ENCODE results near the gene PTTG1IP2. TPM values are rescaled to one million over a fixed set of nuclear protein-coding genes. Genes with fewer than 3 reads are reported as not detected.

PTTG1IP2 gene
- total and polyA plus RNA-seq, 2 experiments from 2014 or later = not detected

DNA sequence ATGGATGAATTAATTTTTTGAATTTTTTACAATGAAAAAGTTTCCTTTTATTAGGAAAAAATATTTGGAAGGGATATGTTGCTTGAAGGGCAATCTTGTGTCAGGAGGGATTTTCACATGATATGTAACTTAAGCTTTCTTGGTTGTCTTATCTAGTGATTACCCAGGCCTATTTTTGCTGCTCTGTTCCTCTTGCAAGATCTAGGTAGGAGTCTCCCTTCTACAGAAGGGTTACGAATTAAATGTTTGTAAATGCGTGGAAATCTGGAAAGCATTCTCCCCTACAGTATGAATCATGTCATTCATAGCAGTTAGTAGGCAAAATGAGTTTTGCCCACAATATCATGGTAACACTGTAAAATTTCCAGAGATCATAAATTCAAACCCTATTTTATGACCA lies 69.0 kb downstream of the PTTG1IP2 start:
- H3K27ac ChIP-seq (ENCODE audit: low read depth) = no peak overlapping the region
- H3K27me3 ChIP-seq (ENCODE audit: insufficient read depth) = no peaks in the 10 kb centered on the region
- TF ChIP-seq EZH2phosphoT487 (IDR thresholded peaks at IDR 0.05; ENCODE audit: unreplicated experiment) (no peak), EZH2 (IDR thresholded peaks at IDR 0.05; ENCODE audit: low read depth, unreplicated experiment) (no peak), JUNB (IDR thresholded peaks at IDR 0.05; ENCODE audit: unreplicated experiment) (no peak), STAT1 (IDR thresholded peaks at IDR 0.05; ENCODE audit: unreplicated experiment) (no peak), ZNF331 (CRISPR knock-in tag; IDR thresholded peaks at IDR 0.05; ENCODE audit: low read depth) (no peak), CREB1 (CRISPR knock-in tag; IDR thresholded peaks at IDR 0.05; ENCODE audit: low read depth) (no peak), ZNF114 (CRISPR knock-in tag; IDR thresholded peaks at IDR 0.05) (no peak), NANOG (IDR thresholded peaks at IDR 0.05; ENCODE audit: borderline replicate concordance) (no peak), POLR2AphosphoS5 (IDR thresholded peaks at IDR 0.05; ENCODE audit: low read depth) (no peak)
- TF ChIP-seq, protein P1, sequence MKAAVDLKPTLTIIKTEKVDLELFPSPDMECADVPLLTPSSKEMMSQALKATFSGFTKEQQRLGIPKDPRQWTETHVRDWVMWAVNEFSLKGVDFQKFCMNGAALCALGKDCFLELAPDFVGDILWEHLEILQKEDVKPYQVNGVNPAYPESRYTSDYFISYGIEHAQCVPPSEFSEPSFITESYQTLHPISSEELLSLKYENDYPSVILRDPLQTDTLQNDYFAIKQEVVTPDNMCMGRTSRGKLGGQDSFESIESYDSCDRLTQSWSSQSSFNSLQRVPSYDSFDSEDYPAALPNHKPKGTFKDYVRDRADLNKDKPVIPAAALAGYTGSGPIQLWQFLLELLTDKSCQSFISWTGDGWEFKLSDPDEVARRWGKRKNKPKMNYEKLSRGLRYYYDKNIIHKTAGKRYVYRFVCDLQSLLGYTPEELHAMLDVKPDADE (IDR thresholded peaks at IDR 0.05) = no peak
- TF ChIP-seq, protein P2, sequence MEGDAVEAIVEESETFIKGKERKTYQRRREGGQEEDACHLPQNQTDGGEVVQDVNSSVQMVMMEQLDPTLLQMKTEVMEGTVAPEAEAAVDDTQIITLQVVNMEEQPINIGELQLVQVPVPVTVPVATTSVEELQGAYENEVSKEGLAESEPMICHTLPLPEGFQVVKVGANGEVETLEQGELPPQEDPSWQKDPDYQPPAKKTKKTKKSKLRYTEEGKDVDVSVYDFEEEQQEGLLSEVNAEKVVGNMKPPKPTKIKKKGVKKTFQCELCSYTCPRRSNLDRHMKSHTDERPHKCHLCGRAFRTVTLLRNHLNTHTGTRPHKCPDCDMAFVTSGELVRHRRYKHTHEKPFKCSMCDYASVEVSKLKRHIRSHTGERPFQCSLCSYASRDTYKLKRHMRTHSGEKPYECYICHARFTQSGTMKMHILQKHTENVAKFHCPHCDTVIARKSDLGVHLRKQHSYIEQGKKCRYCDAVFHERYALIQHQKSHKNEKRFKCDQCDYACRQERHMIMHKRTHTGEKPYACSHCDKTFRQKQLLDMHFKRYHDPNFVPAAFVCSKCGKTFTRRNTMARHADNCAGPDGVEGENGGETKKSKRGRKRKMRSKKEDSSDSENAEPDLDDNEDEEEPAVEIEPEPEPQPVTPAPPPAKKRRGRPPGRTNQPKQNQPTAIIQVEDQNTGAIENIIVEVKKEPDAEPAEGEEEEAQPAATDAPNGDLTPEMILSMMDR (conservative IDR thresholded peaks at IDR 0.05; ENCODE audit: low read depth in 2 of 2) = no peak
- TF ChIP-seq, protein P3, sequence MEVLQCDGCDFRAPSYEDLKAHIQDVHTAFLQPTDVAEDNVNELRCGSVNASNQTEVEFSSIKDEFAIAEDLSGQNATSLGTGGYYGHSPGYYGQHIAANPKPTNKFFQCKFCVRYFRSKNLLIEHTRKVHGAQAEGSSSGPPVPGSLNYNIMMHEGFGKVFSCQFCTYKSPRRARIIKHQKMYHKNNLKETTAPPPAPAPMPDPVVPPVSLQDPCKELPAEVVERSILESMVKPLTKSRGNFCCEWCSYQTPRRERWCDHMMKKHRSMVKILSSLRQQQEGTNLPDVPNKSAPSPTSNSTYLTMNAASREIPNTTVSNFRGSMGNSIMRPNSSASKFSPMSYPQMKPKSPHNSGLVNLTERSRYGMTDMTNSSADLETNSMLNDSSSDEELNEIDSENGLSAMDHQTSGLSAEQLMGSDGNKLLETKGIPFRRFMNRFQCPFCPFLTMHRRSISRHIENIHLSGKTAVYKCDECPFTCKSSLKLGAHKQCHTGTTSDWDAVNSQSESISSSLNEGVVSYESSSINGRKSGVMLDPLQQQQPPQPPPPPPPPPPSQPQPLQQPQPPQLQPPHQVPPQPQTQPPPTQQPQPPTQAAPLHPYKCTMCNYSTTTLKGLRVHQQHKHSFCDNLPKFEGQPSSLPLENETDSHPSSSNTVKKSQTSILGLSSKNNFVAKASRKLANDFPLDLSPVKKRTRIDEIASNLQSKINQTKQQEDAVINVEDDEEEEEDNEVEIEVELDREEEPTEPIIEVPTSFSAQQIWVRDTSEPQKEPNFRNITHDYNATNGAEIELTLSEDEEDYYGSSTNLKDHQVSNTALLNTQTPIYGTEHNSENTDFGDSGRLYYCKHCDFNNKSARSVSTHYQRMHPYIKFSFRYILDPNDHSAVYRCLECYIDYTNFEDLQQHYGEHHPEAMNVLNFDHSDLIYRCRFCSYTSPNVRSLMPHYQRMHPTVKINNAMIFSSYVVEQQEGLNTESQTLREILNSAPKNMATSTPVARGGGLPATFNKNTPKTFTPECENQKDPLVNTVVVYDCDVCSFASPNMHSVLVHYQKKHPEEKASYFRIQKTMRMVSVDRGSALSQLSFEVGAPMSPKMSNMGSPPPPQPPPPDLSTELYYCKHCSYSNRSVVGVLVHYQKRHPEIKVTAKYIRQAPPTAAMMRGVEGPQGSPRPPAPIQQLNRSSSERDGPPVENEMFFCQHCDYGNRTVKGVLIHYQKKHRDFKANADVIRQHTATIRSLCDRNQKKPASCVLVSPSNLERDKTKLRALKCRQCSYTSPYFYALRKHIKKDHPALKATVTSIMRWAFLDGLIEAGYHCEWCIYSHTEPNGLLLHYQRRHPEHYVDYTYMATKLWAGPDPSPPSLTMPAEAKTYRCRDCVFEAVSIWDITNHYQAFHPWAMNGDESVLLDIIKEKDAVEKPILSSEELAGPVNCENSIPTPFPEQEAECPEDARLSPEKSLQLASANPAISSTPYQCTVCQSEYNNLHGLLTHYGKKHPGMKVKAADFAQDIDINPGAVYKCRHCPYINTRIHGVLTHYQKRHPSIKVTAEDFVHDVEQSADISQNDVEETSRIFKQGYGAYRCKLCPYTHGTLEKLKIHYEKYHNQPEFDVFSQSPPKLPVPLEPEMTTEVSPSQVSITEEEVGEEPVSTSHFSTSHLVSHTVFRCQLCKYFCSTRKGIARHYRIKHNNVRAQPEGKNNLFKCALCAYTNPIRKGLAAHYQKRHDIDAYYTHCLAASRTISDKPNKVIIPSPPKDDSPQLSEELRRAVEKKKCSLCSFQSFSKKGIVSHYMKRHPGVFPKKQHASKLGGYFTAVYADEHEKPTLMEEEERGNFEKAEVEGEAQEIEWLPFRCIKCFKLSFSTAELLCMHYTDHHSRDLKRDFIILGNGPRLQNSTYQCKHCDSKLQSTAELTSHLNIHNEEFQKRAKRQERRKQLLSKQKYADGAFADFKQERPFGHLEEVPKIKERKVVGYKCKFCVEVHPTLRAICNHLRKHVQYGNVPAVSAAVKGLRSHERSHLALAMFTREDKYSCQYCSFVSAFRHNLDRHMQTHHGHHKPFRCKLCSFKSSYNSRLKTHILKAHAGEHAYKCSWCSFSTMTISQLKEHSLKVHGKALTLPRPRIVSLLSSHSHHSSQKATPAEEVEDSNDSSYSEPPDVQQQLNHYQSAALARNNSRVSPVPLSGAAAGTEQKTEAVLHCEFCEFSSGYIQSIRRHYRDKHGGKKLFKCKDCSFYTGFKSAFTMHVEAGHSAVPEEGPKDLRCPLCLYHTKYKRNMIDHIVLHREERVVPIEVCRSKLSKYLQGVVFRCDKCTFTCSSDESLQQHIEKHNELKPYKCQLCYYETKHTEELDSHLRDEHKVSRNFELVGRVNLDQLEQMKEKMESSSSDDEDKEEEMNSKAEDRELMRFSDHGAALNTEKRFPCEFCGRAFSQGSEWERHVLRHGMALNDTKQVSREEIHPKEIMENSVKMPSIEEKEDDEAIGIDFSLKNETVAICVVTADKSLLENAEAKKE (CRISPR knock-in tag; IDR thresholded peaks at IDR 0.05) = no peak
- DNase-seq (ENCODE audit: low spot score) = no peak
- H3K4me2 ChIP-seq = no peak overlapping the region
- no peaks in the 10 kb centered on the region for H3K36me3 ChIP-seq (ENCODE audit: insufficient read depth)
- peaks cover 28% of the 10 kb centered on the region for H3K4me1 Mint-ChIP-seq
- H3F3A ChIP-seq (replicated peaks; ENCODE audit: low read depth) = no peaks in the 10 kb centered on the region
- H2AFZ ChIP-seq = no peak overlapping the region
- peaks cover 3% of the 10 kb centered on the region for H3K27me3 Mint-ChIP-seq (ENCODE audit: insufficient read depth, low read depth, poor library complexity)
- H3K4me1 ChIP-seq (ENCODE audit: insufficient read depth) = peaks cover 12% of the 10 kb centered on the region
- no peak overlapping the region for H3K27ac Mint-ChIP-seq
- ATAC-seq = no peak
- peaks cover 6% of the 10 kb centered on the region; the same call in 1 of the 2 replicates for H3K9me2 ChIP-seq (ENCODE audit: insufficient read depth)
- H3K36me3 Mint-ChIP-seq (ENCODE audit: low read depth) = no peaks in the 10 kb centered on the region
- no peaks in the 10 kb centered on the region for H3K79me2 ChIP-seq (replicated peaks; ENCODE audit: insufficient read depth)
- no peaks in the 10 kb centered on the region for H3K9me3 Mint-ChIP-seq
- no peaks in the 10 kb centered on the region for H4K20me1 ChIP-seq (replicated peaks; ENCODE audit: insufficient read depth)
- no peak overlapping the region for H3K4me3 Mint-ChIP-seq
- H3K4me3 ChIP-seq = no peak overlapping the region

Data from GM23338 (cell line).